GM12875 (cell line): Measurements from ENCODE around the gene GIGYF1.
"Not testable (repeated sequence)": the region's sequence is repeated elsewhere in the genome, so short reads cannot be mapped to it uniquely, and the experiment has no call there.

Source experiments
- H3K4me3 ChIP-seq: one replicate; pipeline ENCODE4 v1.5.1; 2011; ENCODE audit warnings: low read depth, low read length, control low read depth
- CTCF ChIP-seq: IDR thresholded peaks from 2 replicates; pipeline ENCODE4 v1.5.1; 2011; ENCODE audit warnings: low read depth, mild to moderate bottlenecking, control low read depth, inconsistent platforms, low read length, moderate library complexity, borderline replicate concordance; ENCODE audit not compliant: insufficient read depth

Gene GIGYF1

GRCh38 chr7:100720279-100720670 lies 26.2 kb upstream of the GIGYF1 start, which contains the start of gene EPO:
TSS of gene EPO (plus strand) at chr7:100720468. CDS start at chr7:100720981, 513 bp downstream.
- no peak within 1 kb of the TSS for H3K4me3 ChIP-seq
- no peak for TF ChIP-seq CTCF

GRCh38 chr7:100719523-100720278 lies 25.7 kb upstream of the GIGYF1 start:
- no peak overlapping the region for H3K4me3 ChIP-seq
- TF ChIP-seq CTCF: no peak

GRCh38 chr7:100717073-100717472 lies 23.0 kb upstream of the GIGYF1 start:
- not testable (repeated sequence) for H3K4me3 ChIP-seq

- TF ChIP-seq CTCF: no peak
- H3K4me3 ChIP-seq: no peak overlapping the region
These were observed 20.7 kb upstream of the GIGYF1 start for GRCh38 chr7:100714725-100715124.

- TF ChIP-seq CTCF: no peak
- H3K4me3 ChIP-seq: no peak overlapping the region
These were observed 17.3 kb upstream of the GIGYF1 start for GRCh38 chr7:100711369-100711768.

- TF ChIP-seq CTCF: no peak
- H3K4me3 ChIP-seq: no peak overlapping the region
These were observed 16.4 kb upstream of the GIGYF1 start for GRCh38 chr7:100710452-100710851.

GRCh38 chr7:100708395-100708794 lies 14.3 kb upstream of the GIGYF1 start:
- no peak overlapping the region for H3K4me3 ChIP-seq
- no peak for TF ChIP-seq CTCF
